SH-SY5Y (cell line): ENCODE results near the gene KDM4B.

Experiments used
- GATA2 ChIP-seq: IDR thresholded peaks from 2 replicates; pipeline ENCODE4 v1.6.1; 2011; ENCODE audit warnings: mild to moderate bottlenecking, low read depth, low read length
- GATA3 ChIP-seq: IDR thresholded peaks from 2 replicates; pipeline ENCODE4 v1.6.1; 2011; ENCODE audit warnings: low read depth, mild to moderate bottlenecking, low read length, moderate library complexity

The KDM4B gene

GRCh38 chr19:5152767-5153532, 184.0 kb downstream of the KDM4B start:
- TF ChIP-seq GATA3 (no peak), GATA2 (no peak)

GRCh38 chr19:5153601-5154128, 184.8 kb downstream of the KDM4B start:
- TF ChIP-seq GATA2, result no peak

- TF ChIP-seq GATA2 (no peak), GATA3 (no peak)
These were observed 185.4 kb downstream of the KDM4B start for GRCh38 chr19:5154129-5154798.

GRCh38 chr19:5154799-5155426, 186.0 kb downstream of the KDM4B start:
- TF ChIP-seq GATA3 (no peak), GATA2 (no peak)

- TF ChIP-seq GATA2 (no peak), GATA3 (no peak)
These were observed 186.8 kb downstream of the KDM4B start for GRCh38 chr19:5155586-5156210.

- TF ChIP-seq GATA2, result no peak
- TF ChIP-seq GATA3, result no peak
These were observed 187.5 kb downstream of the KDM4B start for GRCh38 chr19:5156231-5156986.

- no peak for TF ChIP-seq GATA3
- no peak for TF ChIP-seq GATA2
These were observed 188.3 kb downstream of the KDM4B start for GRCh38 chr19:5157186-5157585.

GRCh38 chr19:5165697-5166019, 196.7 kb downstream of the KDM4B start:
- no peak for TF ChIP-seq GATA3
- no peak for TF ChIP-seq GATA2

GRCh38 chr19:5166262-5166661, 197.3 kb downstream of the KDM4B start:
- TF ChIP-seq GATA2, result no peak
- no peak for TF ChIP-seq GATA3

GRCh38 chr19:5170329-5170745, 201.4 kb downstream of the KDM4B start:
- TF ChIP-seq GATA2, result no peak

GRCh38 chr19:5171711-5172110, 202.8 kb downstream of the KDM4B start:
- TF ChIP-seq GATA2 (no peak), GATA3 (no peak)

- TF ChIP-seq GATA2 (no peak), GATA3 (no peak)
These were observed 204.1 kb downstream of the KDM4B start for GRCh38 chr19:5172859-5173630.

- TF ChIP-seq GATA3 (no peak), GATA2 (no peak)
These were observed 205.1 kb downstream of the KDM4B start for GRCh38 chr19:5173993-5174392.
